Ovary (tissue), 9 donors: Measurements from ENCODE around the gene VASN. TPM values are rescaled to one million over a fixed set of nuclear protein-coding genes. Genes with fewer than 3 reads are reported as not detected.

Source experiments
- DNase-seq, 5 donors: peaks; one replicate each; pipeline ENCODE4 v3.0.0-alpha.2; 2019 to 2020
- H3K27ac ChIP-seq, 2 donors: fragments of 200-600 bp; one replicate each; pipeline versions ENCODE4 v1.5.1 to v1.8.0; 2019 to 2022
- H3K27me3 ChIP-seq: fragments of 200-600 bp; one replicate; pipeline ENCODE4 v1.8.0; 2022
- H3K36me3 ChIP-seq: fragments of 200-600 bp; sonication (generic); one replicate; pipeline ENCODE4 v1.5.1; 2019
- H3K4me1 ChIP-seq: one replicate; pipeline ENCODE4 v1.8.1; 2013; ENCODE audit warnings: mild to moderate bottlenecking, moderate library complexity; ENCODE audit not compliant: insufficient read depth
- H3K4me3 ChIP-seq: fragments of 200-600 bp; sonication (generic); one replicate; pipeline ENCODE4 v1.5.1; 2017
- H3K9me3 ChIP-seq, 2 donors: fragments of 200-600 bp in 1 of 2; sonication (generic) in 1 of 2; one replicate each; pipeline versions ENCODE4 v1.5.1 to v1.8.1; 2013 to 2019; ENCODE audit warnings: mild to moderate bottlenecking in 1 of 2, moderate library complexity in 1 of 2
- CTCF ChIP-seq, 3 donors: fragments of 450-650 bp in 2 of 3; fragments of 200-600 bp in 1 of 3; IDR thresholded peaks; one replicate each; pipeline versions ENCODE4 v1.5.1 to v1.8.0; 2016 to 2022; ENCODE audit warnings: antibody characterized with exemption in 3 of 3, mild to moderate bottlenecking in 1 of 3
- EP300 ChIP-seq: sonication (generic); formaldehyde crosslinking; IDR thresholded peaks from one replicate; pipeline ENCODE4 v1.6.1; 2017; ENCODE audit warnings: antibody characterized with exemption
- POLR2A ChIP-seq: fragments of 450-650 bp; IDR thresholded peaks from one replicate; pipeline ENCODE4 v1.6.1; 2017; ENCODE audit warnings: antibody characterized with exemption, mild to moderate bottlenecking, moderate library complexity
- WGBS, 3 donors: extraction: QIAGEN DNeasy Blood & Tissue Kit in 1 of 3; methylation state at CpG; one replicate each; pipeline versions ENCODE4 v1.1.5 to v1.1.7; 2013 to 2017; 5-methylcytosine and 5-hydroxymethylcytosine counted together
- intact Hi-C, 4 donors: fragments of 100-400 bp; cut with DNase I; formaldehyde crosslinking; loops; one replicate each; pipeline versions ENCODE4 v1.11.0 to v1.15.1; 2022 to 2023
- polyA plus RNA-seq, 2 donors: library from polyadenylated mRNA; stranded (reverse); fragments of 200-250 nt in 1 of 2; fragments of 350-450 nt in 1 of 2; fragmentation: Illumina TruSeq in 1 of 2; extraction: RNeasy Lipid Tissue Mini Kit (QIAGEN cat#74804) in 1 of 2; gene quantifications; one replicate each; pipeline ENCODE4 v1.2.3, GENCODE V29; 2013 to 2014
- total RNA-seq, 7 donors: library from RNA; depleted of rRNA in 2 of 7; stranded (reverse); fragments of >200 nt in 2 of 7; fragmentation: NEBNext Ultra II Directional in 3 of 7; extraction: Animal tissue kit (Norgen Biotek cat#: 25700) in 3 of 7; gene quantifications; one replicate each; pipeline versions ENCODE4 v1.1.0 to v1.2.4, GENCODE V29; 2016 to 2023
- donor health status: DM: no; HTN: no; CAD: no; lungs with moderate emphysema.
- donor health status: DM: no; HTN: no; CAD: no.
- donor health status: Bipolar disorder and iron deficiency.
- donor health status: DM: yes; HTN: yes; CAD: no.
- donor health status: DM: no; HTN: no; CAD: no.
- donor health status: DM: yes; HTN: yes; CAD: no.

Gene VASN
- total and polyA plus RNA-seq, 9 donors, result 2.4 to 49.5 (median 43.5) TPM

- Histone ChIP-seq H3K4me3 (no peak overlapping the region), H3K36me3 (no peaks in the 10 kb centered on the region), H3K4me1 (peaks cover 3% of the 10 kb centered on the region), H3K27me3 (no peaks in the 10 kb centered on the region), H3K27ac (no peak overlapping the region), H3K9me3 (no peaks in the 10 kb centered on the region)
- intact Hi-C loops, result no loop called here
- 93 to 95% (median 94%) methylated on average over 19 to 20 of the region's 20 CpGs for WGBS, 3 donors
- DNase-seq, result no peak
- TF ChIP-seq POLR2A (no peak), EP300 (no peak), CTCF (IDR thresholded peaks at IDR 0.05) (no peak)
Observed at GRCh38 chr16:4354512-4355409, 16.9 kb upstream of the VASN start.

GRCh38 chr16:4356820-4357219 lies 14.8 kb upstream of the VASN start:
- H3K4me3 ChIP-seq, result no peak overlapping the region
- H3K27ac ChIP-seq, result no peak overlapping the region
- no peak for DNase-seq
- intact Hi-C loops, result no loop called here
- H3K9me3 ChIP-seq, result no peaks in the 10 kb centered on the region
- no peaks in the 10 kb centered on the region for H3K36me3 ChIP-seq
- H3K27me3 ChIP-seq, result no peaks in the 10 kb centered on the region
- TF ChIP-seq POLR2A, result no peak
- no peak for TF ChIP-seq EP300
- no peak for TF ChIP-seq CTCF (IDR thresholded peaks at IDR 0.05)
- no peaks in the 10 kb centered on the region for H3K4me1 ChIP-seq
- 93 to 96% (median 95%) methylated on average over 7 of the region's 7 CpGs for WGBS, 3 donors

- DNase-seq, result peak in 1 of 5 donors; percentile 25
- Histone ChIP-seq H3K27me3 (no peaks in the 10 kb centered on the region), H3K4me3 (no peak overlapping the region), H3K4me1 (no peaks in the 10 kb centered on the region), H3K27ac (no peak overlapping the region), H3K36me3 (no peaks in the 10 kb centered on the region), H3K9me3 (no peaks in the 10 kb centered on the region)
- 94 to 97% (median 94%) methylated on average over 19 of the region's 19 CpGs for WGBS, 3 donors
- no peak for TF ChIP-seq CTCF (IDR thresholded peaks at IDR 0.05)
- no peak for TF ChIP-seq EP300
- TF ChIP-seq POLR2A, result no peak
- intact Hi-C loops, result no loop called here
Observed at GRCh38 chr16:4358236-4358635, 13.4 kb upstream of the VASN start.

GRCh38 chr16:4358831-4359561 lies 12.7 kb upstream of the VASN start:
- no peaks in the 10 kb centered on the region for H3K4me1 ChIP-seq

More at GRCh38 chr16:4358831-4359561, 12.7 kb upstream of the VASN start:
- peak; percentile 65 to 83 (median 81) for DNase-seq
- H3K27ac ChIP-seq, result no peak overlapping the region
- TF ChIP-seq POLR2A (no peak), CTCF (IDR thresholded peaks at IDR 0.05) (peak; percentile 85 to 98 (median 96))
- 33 to 42% (median 39%) methylated on average over 10 to 19 of the region's 19 CpGs for WGBS, 3 donors
- H3K27me3 ChIP-seq, result no peaks in the 10 kb centered on the region
- no peaks in the 10 kb centered on the region for H3K36me3 ChIP-seq
- intact Hi-C loops, result loop anchor here in 2 of 4 donors (1.0 kb wide), 1 partner anchor 43 kb away; no protein-coding TSS in a partner anchor
- H3K9me3 ChIP-seq, result no peaks in the 10 kb centered on the region
- no peak overlapping the region for H3K4me3 ChIP-seq
